IMR-90 (cell line): ENCODE measurements around the gene SCG5.

Experiments
- CTCF ChIP-seq: conservative IDR thresholded peaks from 2 replicates; pipeline ENCODE4 v1.5.1; 2012; ENCODE audit warnings: mild to moderate bottlenecking, low read depth, low read length, improper control_type of control experiment
- ELK1 ChIP-seq: fragments of 150-350 bp; IDR thresholded peaks from 2 replicates; pipeline ENCODE4 v1.6.1; 2016; ENCODE audit warnings: low read depth, mild to moderate bottlenecking, low read length, moderate library complexity, borderline replicate concordance
- MAFK ChIP-seq: IDR thresholded peaks from 2 replicates; pipeline ENCODE4 v1.6.1; 2012; ENCODE audit warnings: low read depth, low read length, improper control_type of control experiment
- POLR2A ChIP-seq: IDR thresholded peaks from 2 replicates; pipeline ENCODE4 v1.6.1; 2012; ENCODE audit warnings: mild to moderate bottlenecking, low read depth, low read length
- RAD21 ChIP-seq: IDR thresholded peaks from 2 replicates; pipeline ENCODE4 v1.6.1; 2012; ENCODE audit warnings: low read length, improper control_type of control experiment
- RCOR1 ChIP-seq: IDR thresholded peaks from 2 replicates; pipeline ENCODE4 v1.6.1; 2012; ENCODE audit warnings: mild to moderate bottlenecking, low read length, improper control_type of control experiment; ENCODE audit not compliant: insufficient replicate concordance
- SMC3 ChIP-seq: fragments of 150-350 bp; IDR thresholded peaks from 2 replicates; pipeline ENCODE4 v1.6.1; 2016; ENCODE audit warnings: low read depth, mild to moderate bottlenecking, antibody characterized with exemption, low read length, moderate library complexity
- USF2 ChIP-seq: fragments of 150-350 bp; IDR thresholded peaks from 2 replicates; pipeline ENCODE4 v1.6.1; 2017; ENCODE audit warnings: mild to moderate bottlenecking, antibody characterized with exemption, low read length, low read depth

GRCh38 chr15:32690941-32691688 is 49.6 kb downstream of the SCG5 start:
- no peak for TF ChIP-seq SMC3
- no peak for TF ChIP-seq CTCF
- TF ChIP-seq POLR2A: no peak
- no peak for TF ChIP-seq USF2
- TF ChIP-seq RAD21: no peak
- TF ChIP-seq ELK1: no peak
- no peak for TF ChIP-seq RCOR1
- no peak for TF ChIP-seq MAFK
